Testis (tissue), 3 donors: ENCODE results near the gene FAM20A. TPM values are rescaled to one million over a fixed set of nuclear protein-coding genes. Genes with fewer than 3 reads are reported as not detected.
"Not testable (repeated sequence)": the region's sequence is repeated elsewhere in the genome, so short reads cannot be mapped to it uniquely, and the experiment has no call there.

Experiments
- DNase-seq: peaks from one replicate; pipeline ENCODE4 v3.0.0-alpha.2; 2019
- H3K27ac ChIP-seq, 2 donors: fragments of 200-600 bp; sonication (generic); one replicate each; pipeline ENCODE4 v1.5.1; 2019
- H3K27me3 ChIP-seq: fragments of 200-600 bp; sonication (generic); one replicate; pipeline ENCODE4 v1.5.1; 2019
- H3K36me3 ChIP-seq: fragments of 200-600 bp; sonication (generic); one replicate; pipeline ENCODE4 v1.5.1; 2017; ENCODE audit warnings: low read depth; ENCODE audit errors: missing control alignments
- H3K4me1 ChIP-seq: fragments of 200-600 bp; sonication (generic); one replicate; pipeline ENCODE4 v1.5.1; 2019
- H3K4me3 ChIP-seq, 2 donors: fragments of 200-600 bp; sonication (generic); one replicate each; pipeline ENCODE4 v1.5.1; 2017 to 2019
- H3K9me3 ChIP-seq: fragments of 200-600 bp; sonication (generic); one replicate; pipeline ENCODE4 v1.5.1; 2017
- POLR2A ChIP-seq: fragments of 450-650 bp; IDR thresholded peaks from one replicate; pipeline ENCODE4 v1.6.1; 2017; ENCODE audit warnings: antibody characterized with exemption, mild to moderate bottlenecking, moderate library complexity
- WGBS, 2 donors: methylation state at CpG; one replicate each; pipeline ENCODE4 v1.1.5; 2018; 5-methylcytosine and 5-hydroxymethylcytosine counted together
- intact Hi-C: fragments of 100-400 bp; cut with DNase I; formaldehyde crosslinking; loops from one replicate; pipeline ENCODE4 v1.15.1; 2023; ENCODE audit warnings: low total_unique reads
- polyA plus RNA-seq: library from polyadenylated mRNA; stranded (reverse); fragments of 350-450 nt; fragmentation: Illumina TruSeq; extraction: RNeasy Lipid Tissue Mini Kit (QIAGEN cat#74804); gene quantifications from one replicate; pipeline ENCODE4 v1.2.3, GENCODE V29; 2014; ENCODE audit warnings: low read depth, low replicate concordance; ENCODE audit not compliant: insufficient read depth
- total RNA-seq, 2 donors: library from RNA; depleted of rRNA; stranded (reverse); fragments of >200 nt; gene quantifications; one replicate each; pipeline ENCODE4 v1.2.3, GENCODE V29; 2016
- TF ChIP-seq, protein P1 (sequence below), 3 experiments: fragments of 450-650 bp in 2 of 3; fragments of 200-600 bp in 1 of 3; sonication (generic) in 1 of 3; IDR thresholded peaks; one replicate each; pipeline ENCODE4 v1.5.1; 2016 to 2019; ENCODE audit warnings: antibody characterized with exemption in 3 of 3, mild to moderate bottlenecking in 2 of 3, moderate library complexity in 1 of 3

The FAM20A gene
- total and polyA plus RNA-seq, 3 donors from 2014 or later: 70.5 to 96.0 (median 93.4) TPM

DNA sequence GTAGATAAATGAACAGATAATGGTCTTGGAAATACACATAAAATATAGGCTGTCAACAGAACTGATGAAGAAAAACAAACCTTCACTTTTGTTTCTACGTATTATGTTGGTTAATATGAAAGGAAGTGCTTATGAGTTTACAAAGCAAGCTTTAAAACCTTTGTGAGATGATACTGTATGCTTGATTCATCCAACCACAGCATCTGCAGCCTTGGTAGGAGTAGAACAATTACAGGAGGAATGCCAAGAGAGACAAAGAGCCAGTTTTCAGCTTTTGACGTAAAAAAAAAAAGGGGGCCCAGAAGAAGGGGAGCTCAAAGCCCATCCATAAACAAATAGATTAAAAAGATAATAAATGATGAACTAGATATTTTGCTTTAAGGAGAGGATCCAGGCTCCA is 13.3 kb downstream of the FAM20A start:
- no peak overlapping the region for H3K27ac ChIP-seq
- no peaks in the 10 kb centered on the region for H3K27me3 ChIP-seq

DNA sequence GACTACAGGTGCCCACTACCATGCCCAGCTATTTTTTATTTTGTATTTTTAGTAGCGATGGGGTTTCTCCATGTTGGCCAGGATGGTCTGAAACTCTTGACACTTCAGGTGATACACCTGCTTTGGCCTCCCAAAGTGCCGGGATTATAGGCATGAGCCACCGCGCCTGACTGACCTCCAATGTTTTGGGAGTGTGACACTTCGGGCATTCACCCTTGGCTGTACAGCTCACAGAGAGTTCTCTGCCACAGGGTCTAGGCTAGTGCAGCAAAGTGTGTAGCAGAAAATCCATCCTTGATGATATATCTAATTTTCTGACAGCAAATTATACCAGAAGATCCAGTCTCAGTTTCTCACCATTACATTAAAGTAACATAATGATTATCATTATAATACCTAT is 14.1 kb downstream of the FAM20A start:
- 96 to 98% methylated on average over 4 to 5 of the region's 5 CpGs for WGBS, 2 donors
- Histone ChIP-seq H3K4me3 (no peak overlapping the region), H3K9me3 (no peaks in the 10 kb centered on the region), H3K36me3 (no peaks in the 10 kb centered on the region), H3K27ac (no peak overlapping the region), H3K27me3 (no peaks in the 10 kb centered on the region), H3K4me1 (peaks cover 4% of the 10 kb centered on the region)
- DNase-seq: no peak
- intact Hi-C loops: no loop called here
- TF ChIP-seq, protein P1, sequence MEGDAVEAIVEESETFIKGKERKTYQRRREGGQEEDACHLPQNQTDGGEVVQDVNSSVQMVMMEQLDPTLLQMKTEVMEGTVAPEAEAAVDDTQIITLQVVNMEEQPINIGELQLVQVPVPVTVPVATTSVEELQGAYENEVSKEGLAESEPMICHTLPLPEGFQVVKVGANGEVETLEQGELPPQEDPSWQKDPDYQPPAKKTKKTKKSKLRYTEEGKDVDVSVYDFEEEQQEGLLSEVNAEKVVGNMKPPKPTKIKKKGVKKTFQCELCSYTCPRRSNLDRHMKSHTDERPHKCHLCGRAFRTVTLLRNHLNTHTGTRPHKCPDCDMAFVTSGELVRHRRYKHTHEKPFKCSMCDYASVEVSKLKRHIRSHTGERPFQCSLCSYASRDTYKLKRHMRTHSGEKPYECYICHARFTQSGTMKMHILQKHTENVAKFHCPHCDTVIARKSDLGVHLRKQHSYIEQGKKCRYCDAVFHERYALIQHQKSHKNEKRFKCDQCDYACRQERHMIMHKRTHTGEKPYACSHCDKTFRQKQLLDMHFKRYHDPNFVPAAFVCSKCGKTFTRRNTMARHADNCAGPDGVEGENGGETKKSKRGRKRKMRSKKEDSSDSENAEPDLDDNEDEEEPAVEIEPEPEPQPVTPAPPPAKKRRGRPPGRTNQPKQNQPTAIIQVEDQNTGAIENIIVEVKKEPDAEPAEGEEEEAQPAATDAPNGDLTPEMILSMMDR (IDR thresholded peaks at IDR 0.05): no peak
- no peak for TF ChIP-seq POLR2A

More for the DNA sequence above, 13.3 kb downstream of the FAM20A start:
- DNase-seq: no peak
- peaks cover 12% of the 10 kb centered on the region for H3K4me1 ChIP-seq
- TF ChIP-seq, protein P1 (IDR thresholded peaks at IDR 0.05): no peak
- no peak for TF ChIP-seq POLR2A
- intact Hi-C loops: no loop called here
- 58 to 68% methylated on average over 2 of the region's 2 CpGs for WGBS, 2 donors
- H3K9me3 ChIP-seq: no peaks in the 10 kb centered on the region
- H3K4me3 ChIP-seq: no peak overlapping the region
- H3K36me3 ChIP-seq: no peaks in the 10 kb centered on the region

DNA sequence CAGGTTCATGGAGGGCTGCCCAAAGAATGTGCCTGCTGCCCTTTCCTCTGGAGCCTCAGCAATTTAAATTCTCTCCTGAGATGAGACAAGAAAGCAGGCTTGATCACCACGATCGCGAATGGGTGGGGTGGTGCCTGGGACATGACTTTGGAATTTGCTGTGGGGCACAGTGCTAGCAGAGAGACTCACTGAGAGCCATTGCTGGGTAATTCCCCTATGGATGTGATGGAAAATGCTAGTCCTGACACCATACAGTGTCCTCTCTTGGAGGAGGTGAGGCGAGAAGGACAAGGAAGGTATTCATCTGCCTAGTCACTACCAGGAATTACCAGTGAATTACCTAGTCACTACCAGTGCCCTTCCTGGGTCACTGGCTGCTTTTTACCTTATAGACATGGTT is 15.5 kb downstream of the FAM20A start:
- H3K27me3 ChIP-seq: no peaks in the 10 kb centered on the region
- TF ChIP-seq, protein P1 (IDR thresholded peaks at IDR 0.05): no peak
- no peak for TF ChIP-seq POLR2A
- DNase-seq: no peak
- H3K27ac ChIP-seq: no peak overlapping the region
- H3K4me1 ChIP-seq: peaks cover 4% of the 10 kb centered on the region
- H3K4me3 ChIP-seq: no peak overlapping the region
- no peaks in the 10 kb centered on the region for H3K36me3 ChIP-seq
- intact Hi-C loops: no loop called here
- H3K9me3 ChIP-seq: no peaks in the 10 kb centered on the region
- WGBS, 2 donors: 47 to 76% methylated on average over 4 of the region's 4 CpGs

DNA sequence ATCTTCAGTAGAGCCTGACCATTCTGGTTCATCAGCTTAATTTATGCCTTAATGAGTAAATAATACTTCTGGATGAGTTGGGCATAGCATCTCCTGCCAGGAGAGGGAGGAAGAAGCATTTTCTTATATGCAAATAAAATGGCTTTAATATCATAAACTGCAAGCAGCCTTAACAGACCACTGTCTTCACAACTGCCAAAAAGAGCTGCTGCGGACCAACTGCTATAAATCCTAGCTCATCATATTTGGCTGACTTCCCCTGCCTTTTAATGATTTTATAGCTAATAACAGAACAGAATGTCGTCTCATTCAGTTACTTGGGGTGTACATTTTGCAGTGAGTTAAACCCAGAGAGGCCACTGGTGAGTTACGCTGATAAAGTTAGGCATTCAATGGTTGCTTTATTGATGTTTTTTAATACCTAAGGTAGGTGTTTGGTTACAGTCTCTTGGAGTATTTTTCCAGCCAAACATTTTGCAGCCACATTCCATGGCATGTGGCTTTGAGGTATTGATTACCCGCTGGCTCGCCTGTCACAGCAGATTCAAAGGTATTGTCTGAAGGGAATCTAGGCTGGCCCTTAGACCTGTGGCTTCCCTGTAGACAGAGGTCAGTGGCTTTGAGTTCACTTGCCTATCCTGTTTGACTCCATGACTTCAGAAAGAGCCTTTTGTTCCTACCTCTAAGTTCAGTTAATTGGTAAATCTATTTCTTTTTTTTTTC is 16.4 kb downstream of the FAM20A start:
- H3K4me1 ChIP-seq: peaks cover 13% of the 10 kb centered on the region
- no peak overlapping the region for H3K4me3 ChIP-seq
- H3K27me3 ChIP-seq: no peaks in the 10 kb centered on the region
- no peak for TF ChIP-seq POLR2A
- H3K9me3 ChIP-seq: no peaks in the 10 kb centered on the region
- 71 to 74% methylated on average over 5 of the region's 5 CpGs for WGBS, 2 donors
- no peaks in the 10 kb centered on the region for H3K36me3 ChIP-seq
- no peak overlapping the region for H3K27ac ChIP-seq
- intact Hi-C loops: no loop called here
- no peak for DNase-seq

DNA sequence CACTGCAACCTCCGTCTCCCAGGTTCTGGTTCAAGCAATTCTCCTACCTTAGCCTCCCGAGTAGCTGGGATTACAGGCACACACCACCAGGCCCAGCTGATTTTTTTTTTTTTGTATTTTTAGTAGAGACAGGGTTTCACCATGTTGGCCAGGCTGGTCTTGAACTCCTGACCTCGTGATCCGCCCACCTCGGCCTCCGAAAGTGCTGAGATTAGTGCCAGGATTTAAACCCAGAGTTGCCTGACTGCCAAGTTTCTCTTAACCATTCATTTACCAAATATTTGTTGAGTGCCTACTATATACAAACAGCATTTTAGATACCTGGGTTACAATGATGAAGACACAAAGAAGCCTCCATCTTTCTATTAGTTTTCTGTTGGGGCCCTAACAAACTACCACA is 18.3 kb downstream of the FAM20A start:
- H3K27me3 ChIP-seq, DNase-seq, H3K27ac ChIP-seq, H3K36me3 ChIP-seq, H3K4me3 ChIP-seq, H3K9me3 ChIP-seq, intact Hi-C loops: not testable (repeated sequence)
- 50 to 59% methylated on average over 6 of the region's 6 CpGs for WGBS, 2 donors
- H3K4me1 ChIP-seq: peaks cover 14% of the 10 kb centered on the region
